Measurements from ENCODE around the gene RCC2.

DNA sequence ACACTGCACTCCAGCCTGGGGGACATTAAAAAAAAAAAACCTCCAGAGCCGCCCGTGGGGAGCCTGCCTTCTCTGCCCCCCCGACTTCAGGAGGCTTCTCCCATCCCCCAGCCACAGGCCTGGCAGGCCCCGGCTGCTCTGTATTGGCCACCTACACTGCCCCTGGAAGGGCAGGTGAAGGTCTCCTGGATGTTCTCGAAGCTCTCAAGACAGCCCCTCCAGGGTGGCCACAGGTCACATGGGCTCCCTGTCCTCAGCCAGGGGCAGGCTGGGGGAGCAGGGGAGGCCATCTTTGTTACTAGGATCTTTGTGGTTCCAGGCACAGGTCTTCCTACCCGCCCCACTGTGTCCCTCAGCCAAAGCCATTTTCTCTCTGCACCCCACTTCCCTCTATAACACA lies 34.7 kb downstream of the RCC2 start:
- TF ChIP-seq ZNF8 (CRISPR knock-in tag; IDR thresholded peaks at IDR 0.05) (no peak), BACH2 (CRISPR knock-in tag; IDR thresholded peaks at IDR 0.05; ENCODE audit: borderline replicate concordance) (no peak), ISL1 (CRISPR knock-in tag; IDR thresholded peaks at IDR 0.05) (no peak), GLIS3 (CRISPR knock-in tag; IDR thresholded peaks at IDR 0.05) (no peak), OSR1 (CRISPR knock-in tag; IDR thresholded peaks at IDR 0.05) (no peak), TOX (CRISPR knock-in tag; IDR thresholded peaks at IDR 0.05; ENCODE audit: borderline replicate concordance) (no peak), ARNTL (CRISPR knock-in tag; IDR thresholded peaks at IDR 0.05; ENCODE audit: borderline replicate concordance, low read depth) (no peak), SNAI2 (CRISPR knock-in tag; IDR thresholded peaks at IDR 0.05) (no peak)
- TF ChIP-seq, protein P1, sequence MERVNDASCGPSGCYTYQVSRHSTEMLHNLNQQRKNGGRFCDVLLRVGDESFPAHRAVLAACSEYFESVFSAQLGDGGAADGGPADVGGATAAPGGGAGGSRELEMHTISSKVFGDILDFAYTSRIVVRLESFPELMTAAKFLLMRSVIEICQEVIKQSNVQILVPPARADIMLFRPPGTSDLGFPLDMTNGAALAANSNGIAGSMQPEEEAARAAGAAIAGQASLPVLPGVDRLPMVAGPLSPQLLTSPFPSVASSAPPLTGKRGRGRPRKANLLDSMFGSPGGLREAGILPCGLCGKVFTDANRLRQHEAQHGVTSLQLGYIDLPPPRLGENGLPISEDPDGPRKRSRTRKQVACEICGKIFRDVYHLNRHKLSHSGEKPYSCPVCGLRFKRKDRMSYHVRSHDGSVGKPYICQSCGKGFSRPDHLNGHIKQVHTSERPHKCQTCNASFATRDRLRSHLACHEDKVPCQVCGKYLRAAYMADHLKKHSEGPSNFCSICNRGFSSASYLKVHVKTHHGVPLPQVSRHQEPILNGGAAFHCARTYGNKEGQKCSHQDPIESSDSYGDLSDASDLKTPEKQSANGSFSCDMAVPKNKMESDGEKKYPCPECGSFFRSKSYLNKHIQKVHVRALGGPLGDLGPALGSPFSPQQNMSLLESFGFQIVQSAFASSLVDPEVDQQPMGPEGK (CRISPR knock-in tag; IDR thresholded peaks at IDR 0.05; ENCODE audit: borderline replicate concordance), result no peak
- TF ChIP-seq, protein P2, sequence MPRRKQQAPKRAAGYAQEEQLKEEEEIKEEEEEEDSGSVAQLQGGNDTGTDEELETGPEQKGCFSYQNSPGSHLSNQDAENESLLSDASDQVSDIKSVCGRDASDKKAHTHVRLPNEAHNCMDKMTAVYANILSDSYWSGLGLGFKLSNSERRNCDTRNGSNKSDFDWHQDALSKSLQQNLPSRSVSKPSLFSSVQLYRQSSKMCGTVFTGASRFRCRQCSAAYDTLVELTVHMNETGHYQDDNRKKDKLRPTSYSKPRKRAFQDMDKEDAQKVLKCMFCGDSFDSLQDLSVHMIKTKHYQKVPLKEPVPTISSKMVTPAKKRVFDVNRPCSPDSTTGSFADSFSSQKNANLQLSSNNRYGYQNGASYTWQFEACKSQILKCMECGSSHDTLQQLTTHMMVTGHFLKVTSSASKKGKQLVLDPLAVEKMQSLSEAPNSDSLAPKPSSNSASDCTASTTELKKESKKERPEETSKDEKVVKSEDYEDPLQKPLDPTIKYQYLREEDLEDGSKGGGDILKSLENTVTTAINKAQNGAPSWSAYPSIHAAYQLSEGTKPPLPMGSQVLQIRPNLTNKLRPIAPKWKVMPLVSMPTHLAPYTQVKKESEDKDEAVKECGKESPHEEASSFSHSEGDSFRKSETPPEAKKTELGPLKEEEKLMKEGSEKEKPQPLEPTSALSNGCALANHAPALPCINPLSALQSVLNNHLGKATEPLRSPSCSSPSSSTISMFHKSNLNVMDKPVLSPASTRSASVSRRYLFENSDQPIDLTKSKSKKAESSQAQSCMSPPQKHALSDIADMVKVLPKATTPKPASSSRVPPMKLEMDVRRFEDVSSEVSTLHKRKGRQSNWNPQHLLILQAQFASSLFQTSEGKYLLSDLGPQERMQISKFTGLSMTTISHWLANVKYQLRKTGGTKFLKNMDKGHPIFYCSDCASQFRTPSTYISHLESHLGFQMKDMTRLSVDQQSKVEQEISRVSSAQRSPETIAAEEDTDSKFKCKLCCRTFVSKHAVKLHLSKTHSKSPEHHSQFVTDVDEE (CRISPR knock-in tag; IDR thresholded peaks at IDR 0.05), result no peak
